Measurements from ENCODE around the gene PCP4. TPM values are rescaled to one million over a fixed set of nuclear protein-coding genes. Genes with fewer than 3 reads are reported as not detected.

PCP4 gene
- total RNA-seq, 1 donor from 2014 or later = 1.0 TPM

DNA sequence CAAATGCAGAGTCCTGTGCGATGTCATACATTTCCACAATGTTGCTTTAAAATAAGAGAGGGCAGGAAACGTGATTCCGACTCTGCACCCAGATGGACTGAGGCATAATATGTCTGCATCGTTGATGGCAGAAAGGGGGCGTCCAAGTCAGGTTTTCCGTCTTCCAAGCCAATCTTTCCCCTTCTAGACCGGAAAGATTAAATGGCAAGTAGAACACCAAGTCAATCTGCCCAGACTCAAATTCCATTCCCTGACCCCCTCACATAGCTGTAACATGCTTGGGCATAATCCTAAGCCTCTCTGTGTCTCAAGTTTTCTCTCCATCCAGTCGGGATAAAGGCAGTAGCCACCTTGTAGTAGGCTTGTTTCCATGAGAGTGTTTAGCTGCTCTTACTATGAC lies 14.4 kb downstream of the PCP4 start:
- TF ChIP-seq, protein P1, sequence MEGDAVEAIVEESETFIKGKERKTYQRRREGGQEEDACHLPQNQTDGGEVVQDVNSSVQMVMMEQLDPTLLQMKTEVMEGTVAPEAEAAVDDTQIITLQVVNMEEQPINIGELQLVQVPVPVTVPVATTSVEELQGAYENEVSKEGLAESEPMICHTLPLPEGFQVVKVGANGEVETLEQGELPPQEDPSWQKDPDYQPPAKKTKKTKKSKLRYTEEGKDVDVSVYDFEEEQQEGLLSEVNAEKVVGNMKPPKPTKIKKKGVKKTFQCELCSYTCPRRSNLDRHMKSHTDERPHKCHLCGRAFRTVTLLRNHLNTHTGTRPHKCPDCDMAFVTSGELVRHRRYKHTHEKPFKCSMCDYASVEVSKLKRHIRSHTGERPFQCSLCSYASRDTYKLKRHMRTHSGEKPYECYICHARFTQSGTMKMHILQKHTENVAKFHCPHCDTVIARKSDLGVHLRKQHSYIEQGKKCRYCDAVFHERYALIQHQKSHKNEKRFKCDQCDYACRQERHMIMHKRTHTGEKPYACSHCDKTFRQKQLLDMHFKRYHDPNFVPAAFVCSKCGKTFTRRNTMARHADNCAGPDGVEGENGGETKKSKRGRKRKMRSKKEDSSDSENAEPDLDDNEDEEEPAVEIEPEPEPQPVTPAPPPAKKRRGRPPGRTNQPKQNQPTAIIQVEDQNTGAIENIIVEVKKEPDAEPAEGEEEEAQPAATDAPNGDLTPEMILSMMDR (IDR thresholded peaks at IDR 0.05) = no peak
- Histone ChIP-seq H3K27ac (no peak overlapping the region), H3K4me1 (no peaks in the 10 kb centered on the region), H3K27me3 (no peaks in the 10 kb centered on the region), H3K36me3 (no peaks in the 10 kb centered on the region), H3K4me3 (no peak overlapping the region), H3K9me3 (no peaks in the 10 kb centered on the region)
- intact Hi-C loops (cut with DNase I) = no loop called here
- ATAC-seq (no peak), DNase-seq (no peak)

DNA sequence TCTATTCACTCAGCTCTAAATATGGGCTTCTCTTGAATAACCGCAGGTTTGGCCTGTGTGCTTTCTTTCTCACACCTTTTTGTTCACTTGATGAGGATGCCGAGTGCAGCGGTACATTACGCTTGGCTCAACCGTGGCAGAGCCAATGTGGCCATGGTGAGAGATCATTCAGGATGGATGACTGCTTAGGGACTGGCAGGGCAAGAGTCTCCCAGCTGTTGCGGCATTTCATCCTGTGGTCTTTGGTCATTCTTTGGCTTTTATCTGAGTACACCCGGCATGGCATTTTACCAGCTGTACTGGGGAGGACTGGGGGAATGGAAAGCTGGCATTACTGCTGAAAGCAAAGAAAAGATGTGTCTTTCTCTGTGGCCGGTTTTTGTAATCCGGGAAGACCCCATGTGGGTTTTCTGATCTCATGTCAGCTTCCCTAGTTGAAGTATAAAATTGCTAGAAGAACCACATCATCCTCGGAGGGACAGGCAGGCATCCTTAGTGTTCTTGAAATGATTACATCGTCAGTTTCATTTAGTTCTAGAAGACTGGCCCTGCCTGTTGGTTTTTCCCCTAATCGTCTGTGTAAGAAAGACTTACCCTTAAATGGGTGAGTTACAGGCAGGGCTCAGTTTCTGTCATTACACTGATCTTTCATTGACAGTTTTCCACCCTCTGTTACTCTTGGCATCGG lies 15.1 kb downstream of the PCP4 start:
- H3K4me3 ChIP-seq = no peak overlapping the region
- no peaks in the 10 kb centered on the region for H3K9me3 ChIP-seq
- TF ChIP-seq, protein P1 (IDR thresholded peaks at IDR 0.05) = no peak
- DNase-seq = no peak
- no peaks in the 10 kb centered on the region for H3K4me1 ChIP-seq
- H3K36me3 ChIP-seq = no peaks in the 10 kb centered on the region
- H3K27ac ChIP-seq = no peak overlapping the region
- H3K27me3 ChIP-seq = no peaks in the 10 kb centered on the region
- intact Hi-C loops (cut with DNase I) = no loop called here
- ATAC-seq = no peak

- DNase-seq = no peak
- intact Hi-C loops (cut with DNase I) = no loop called here
- no peaks in the 10 kb centered on the region for H3K4me1 ChIP-seq
- no peak for ATAC-seq
- H3K4me3 ChIP-seq = no peak overlapping the region
- H3K27me3 ChIP-seq = no peaks in the 10 kb centered on the region
- no peaks in the 10 kb centered on the region for H3K9me3 ChIP-seq
- TF ChIP-seq, protein P1 (IDR thresholded peaks at IDR 0.05) = no peak
- H3K36me3 ChIP-seq = no peaks in the 10 kb centered on the region
- H3K27ac ChIP-seq = no peak overlapping the region
Measured at GRCh38 chr21:39882839-39883195, 15.6 kb downstream of the PCP4 start.

DNA sequence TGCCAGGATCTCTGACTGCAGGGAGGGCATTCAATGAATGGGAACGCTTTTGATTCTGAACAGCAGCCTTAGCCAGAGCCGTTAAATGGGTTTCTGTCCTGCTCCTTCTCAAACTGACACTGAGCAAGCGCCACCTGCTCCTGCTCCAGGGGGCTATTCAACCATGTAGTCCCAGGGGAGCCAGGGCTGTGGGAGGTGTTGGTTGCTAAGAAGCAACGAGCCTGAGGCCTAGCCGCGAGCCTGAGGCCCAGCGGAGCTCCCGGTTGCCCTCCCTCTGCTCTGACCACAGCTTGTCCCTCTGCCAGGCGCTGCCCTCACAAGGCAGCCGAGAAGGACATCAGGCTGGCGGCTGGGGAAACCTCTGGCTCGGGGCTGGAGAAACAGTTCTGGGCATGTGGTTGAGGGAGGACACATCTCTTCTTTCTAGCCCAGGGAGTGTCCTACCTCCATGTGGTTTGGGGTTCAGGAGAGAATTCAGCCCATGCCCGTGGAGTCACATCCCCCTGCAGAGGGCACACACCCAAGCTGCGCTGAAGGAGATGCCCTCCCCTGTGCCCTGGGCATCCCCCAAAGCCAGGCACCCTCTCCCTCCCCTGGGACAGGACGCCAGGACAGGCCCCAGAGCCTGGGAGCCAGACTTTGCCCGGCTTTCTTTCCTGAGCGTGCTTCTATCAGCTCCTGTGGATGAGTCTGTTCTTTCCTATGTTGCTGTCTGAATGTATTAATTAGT lies 18.0 kb downstream of the PCP4 start:
- no peaks in the 10 kb centered on the region for H3K4me1 ChIP-seq
- H3K36me3 ChIP-seq = no peaks in the 10 kb centered on the region
- TF ChIP-seq, protein P1 (IDR thresholded peaks at IDR 0.05) = no peak
- no peak for ATAC-seq
- H3K27me3 ChIP-seq = no peaks in the 10 kb centered on the region
- H3K9me3 ChIP-seq = no peaks in the 10 kb centered on the region
- no peak overlapping the region for H3K4me3 ChIP-seq
- DNase-seq = no peak
- intact Hi-C loops (cut with DNase I) = no loop called here
- H3K27ac ChIP-seq = no peak overlapping the region

- DNase-seq (no peak), ATAC-seq (no peak)
- Histone ChIP-seq H3K4me1 (no peaks in the 10 kb centered on the region), H3K9me3 (no peaks in the 10 kb centered on the region), H3K27ac (no peak overlapping the region), H3K36me3 (no peaks in the 10 kb centered on the region), H3K4me3 (no peak overlapping the region), H3K27me3 (no peaks in the 10 kb centered on the region)
- TF ChIP-seq, protein P1 (IDR thresholded peaks at IDR 0.05) = no peak
- intact Hi-C loops (cut with DNase I) = no loop called here
Measured at GRCh38 chr21:39888848-39889247, 21.6 kb downstream of the PCP4 start.

Measured in upper lobe of right lung (tissue), 1 donor.